OCI-LY1 (cell line): Measurements from ENCODE around the gene TGFB3.

Source experiments
- H2AFZ ChIP-seq: fragments of 200-600 bp; sonication (generic), shearing (Covaris generic); 2 replicates; pipeline ENCODE4 v1.6.0; 2014; ENCODE audit warnings: antibody characterized with exemption, mild to moderate bottlenecking, low read length
- H3F3A ChIP-seq: fragments of 200-600 bp; sonication (generic), shearing (Covaris generic); 2 replicates; pipeline ENCODE4 v1.6.0; 2014; ENCODE audit warnings: mild to moderate bottlenecking, antibody characterized with exemption, low read length, moderate library complexity; ENCODE audit not compliant: insufficient read depth
- H3K27ac ChIP-seq: fragments of 200-600 bp; sonication (generic); 2 replicates; pipeline ENCODE4 v1.5.1; 2014; ENCODE audit warnings: low read length, mixed run types, mild to moderate bottlenecking, low read depth; ENCODE audit not compliant: poor library complexity, severe bottlenecking
- H3K27me3 ChIP-seq: fragments of 200-600 bp; sonication (generic); 2 replicates; pipeline ENCODE4 v1.6.0; 2014; ENCODE audit warnings: antibody characterized with exemption, mild to moderate bottlenecking, low read length, moderate library complexity; ENCODE audit not compliant: insufficient read depth
- H3K36me3 ChIP-seq: fragments of 200-600 bp; sonication (generic); 2 replicates; pipeline ENCODE4 v1.6.1; 2014; ENCODE audit warnings: mild to moderate bottlenecking, antibody characterized with exemption, low read length, moderate library complexity, mixed read lengths; ENCODE audit not compliant: insufficient read depth
- H3K4me1 ChIP-seq: fragments of 200-600 bp; sonication (generic); 2 replicates; pipeline ENCODE4 v1.5.1; 2014; ENCODE audit warnings: mild to moderate bottlenecking, low read length, moderate library complexity; ENCODE audit not compliant: insufficient read depth, severe bottlenecking
- H3K4me2 ChIP-seq: fragments of 200-600 bp; sonication (generic), shearing (Covaris generic); 2 replicates; pipeline ENCODE4 v1.6.1; 2014; ENCODE audit warnings: low read length
- H3K4me3 ChIP-seq: fragments of 200-600 bp; sonication (generic); 2 replicates; pipeline ENCODE4 v1.5.1; 2014; ENCODE audit warnings: low read length, low read depth, mild to moderate bottlenecking, mixed read lengths; ENCODE audit not compliant: poor library complexity, severe bottlenecking
- H3K79me2 ChIP-seq: fragments of 200-600 bp; shearing (Covaris generic); 2 replicates; pipeline ENCODE4 v1.6.1; 2016; ENCODE audit warnings: mixed run types, low read length, mixed read lengths; ENCODE audit not compliant: insufficient read depth
- H3K9ac ChIP-seq: fragments of 200-600 bp; sonication (generic), shearing (Covaris generic); 2 replicates; pipeline ENCODE4 v1.6.1; 2014; ENCODE audit warnings: mild to moderate bottlenecking, low read length, mixed read lengths
- H3K9me2 ChIP-seq: fragments of 200-600 bp; sonication (generic), shearing (Covaris generic); 2 replicates; pipeline ENCODE4 v1.6.1; 2014; ENCODE audit warnings: low read depth, mild to moderate bottlenecking, low read length, mixed read lengths
- H3K9me3 ChIP-seq: fragments of 200-600 bp; shearing (Covaris generic); 2 replicates; pipeline ENCODE4 v1.6.1; 2014; ENCODE audit warnings: low read length, mixed read lengths
- H4K20me1 ChIP-seq: fragments of 200-600 bp; sonication (generic), shearing (Covaris generic); 2 replicates; pipeline ENCODE4 v1.6.0; 2016; ENCODE audit warnings: mild to moderate bottlenecking, low read length; ENCODE audit not compliant: insufficient read depth
- EZH2 ChIP-seq: fragments of 200-600 bp; sonication (generic), shearing (Covaris generic); IDR thresholded peaks from 2 replicates; pipeline ENCODE4 v1.8.0; 2017; ENCODE audit warnings: borderline replicate concordance, mixed run types, mild to moderate bottlenecking, antibody characterized with exemption, low read length, moderate library complexity, mixed read lengths
- TF ChIP-seq, protein P1 (sequence below): fragments of 200-600 bp; sonication (generic), shearing (Covaris generic); IDR thresholded peaks from 2 replicates; pipeline ENCODE4 v1.5.1; 2017; ENCODE audit warnings: mild to moderate bottlenecking, antibody characterized with exemption, low read length, moderate library complexity, mixed read lengths

The TGFB3 gene

GRCh38 chr14:76002383-76002782 lies 20.6 kb upstream of the TGFB3 start:
- Histone ChIP-seq H3K4me1 (no peaks in the 10 kb centered on the region), H3K36me3 (peaks cover 25% of the 10 kb centered on the region), H3K79me2 (no peaks in the 10 kb centered on the region), H3K4me3 (no peak overlapping the region), H2AFZ (no peak overlapping the region), H3F3A (no peaks in the 10 kb centered on the region), H4K20me1 (no peaks in the 10 kb centered on the region), H3K4me2 (no peak overlapping the region), H3K9ac (no peak overlapping the region), H3K9me2 (no peaks in the 10 kb centered on the region), H3K27ac (no peak overlapping the region), H3K9me3 (0 out of 2 replicates have a peak, but pooled peaks cover 10% of the 10 kb centered on the region), H3K27me3 (no peaks in the 10 kb centered on the region)
- no peak for TF ChIP-seq EZH2
- TF ChIP-seq, protein P1, sequence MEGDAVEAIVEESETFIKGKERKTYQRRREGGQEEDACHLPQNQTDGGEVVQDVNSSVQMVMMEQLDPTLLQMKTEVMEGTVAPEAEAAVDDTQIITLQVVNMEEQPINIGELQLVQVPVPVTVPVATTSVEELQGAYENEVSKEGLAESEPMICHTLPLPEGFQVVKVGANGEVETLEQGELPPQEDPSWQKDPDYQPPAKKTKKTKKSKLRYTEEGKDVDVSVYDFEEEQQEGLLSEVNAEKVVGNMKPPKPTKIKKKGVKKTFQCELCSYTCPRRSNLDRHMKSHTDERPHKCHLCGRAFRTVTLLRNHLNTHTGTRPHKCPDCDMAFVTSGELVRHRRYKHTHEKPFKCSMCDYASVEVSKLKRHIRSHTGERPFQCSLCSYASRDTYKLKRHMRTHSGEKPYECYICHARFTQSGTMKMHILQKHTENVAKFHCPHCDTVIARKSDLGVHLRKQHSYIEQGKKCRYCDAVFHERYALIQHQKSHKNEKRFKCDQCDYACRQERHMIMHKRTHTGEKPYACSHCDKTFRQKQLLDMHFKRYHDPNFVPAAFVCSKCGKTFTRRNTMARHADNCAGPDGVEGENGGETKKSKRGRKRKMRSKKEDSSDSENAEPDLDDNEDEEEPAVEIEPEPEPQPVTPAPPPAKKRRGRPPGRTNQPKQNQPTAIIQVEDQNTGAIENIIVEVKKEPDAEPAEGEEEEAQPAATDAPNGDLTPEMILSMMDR, result no peak

DNA sequence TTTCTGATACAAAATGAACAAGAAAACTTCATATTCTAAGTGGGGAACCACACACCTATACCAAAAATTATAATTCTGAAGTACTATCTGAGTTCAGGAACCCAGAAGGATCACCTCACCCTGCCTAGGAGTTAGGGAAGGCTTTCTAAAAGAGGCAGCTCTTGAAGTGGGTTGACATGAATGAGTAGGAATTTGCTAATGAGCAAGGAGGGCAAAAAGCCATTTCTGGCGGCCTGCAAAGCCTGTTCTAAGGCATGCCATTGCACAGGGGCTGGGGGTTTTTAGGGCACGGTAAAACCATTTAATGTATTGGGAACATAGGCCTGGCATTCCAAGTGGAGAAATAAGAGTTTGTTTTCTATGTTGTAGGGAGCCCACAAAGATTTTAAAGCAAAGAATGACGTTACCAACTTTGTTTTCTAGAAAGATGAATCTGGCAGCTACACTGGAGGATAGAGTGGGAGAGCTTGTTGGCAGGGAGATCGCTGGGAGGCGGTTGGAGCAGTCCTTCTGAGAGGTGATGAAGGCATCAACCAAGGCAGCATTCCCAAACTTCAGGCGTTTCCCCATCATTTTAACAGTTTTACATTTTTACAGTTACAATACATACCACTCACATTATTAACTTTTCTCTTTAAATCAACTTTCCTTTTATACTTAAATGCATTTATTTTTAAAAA lies 17.9 kb upstream of the TGFB3 start:
- no peak overlapping the region for H3K9ac ChIP-seq
- no peak overlapping the region for H3K27ac ChIP-seq
- H4K20me1 ChIP-seq, result no peaks in the 10 kb centered on the region
- TF ChIP-seq, protein P1, result no peak
- no peak for TF ChIP-seq EZH2
- H3K9me3 ChIP-seq, result 0 out of 2 replicates have a peak, but pooled peaks cover 5% of the 10 kb centered on the region
- no peaks in the 10 kb centered on the region for H3F3A ChIP-seq
- no peak overlapping the region for H3K4me2 ChIP-seq
- no peaks in the 10 kb centered on the region for H3K4me1 ChIP-seq
- no peaks in the 10 kb centered on the region for H3K27me3 ChIP-seq
- H3K4me3 ChIP-seq, result no peak overlapping the region
- H3K79me2 ChIP-seq, result no peaks in the 10 kb centered on the region
- H3K9me2 ChIP-seq, result no peaks in the 10 kb centered on the region
- H2AFZ ChIP-seq, result no peak overlapping the region
- H3K36me3 ChIP-seq, result peaks cover 11% of the 10 kb centered on the region

- H3K4me2 ChIP-seq, result no peak overlapping the region
- no peak for TF ChIP-seq EZH2
- TF ChIP-seq, protein P1, result no peak
- no peaks in the 10 kb centered on the region for H3K79me2 ChIP-seq
Observed at GRCh38 chr14:75996488-75996887, 14.7 kb upstream of the TGFB3 start.

More at GRCh38 chr14:75996488-75996887, 14.7 kb upstream of the TGFB3 start:
- Histone ChIP-seq H3K27ac (no peak overlapping the region), H2AFZ (no peak overlapping the region), H3K36me3 (peaks cover 11% of the 10 kb centered on the region; the same call in 1 of the 2 replicates), H3K4me3 (no peak overlapping the region), H3K9ac (no peak overlapping the region), H3K27me3 (no peaks in the 10 kb centered on the region), H4K20me1 (no peaks in the 10 kb centered on the region), H3K9me2 (no peaks in the 10 kb centered on the region), H3K4me1 (peaks cover 8% of the 10 kb centered on the region), H3F3A (no peaks in the 10 kb centered on the region), H3K9me3 (no peaks in the 10 kb centered on the region)
